Parathyroid adenoma (tissue), 2 donors: ENCODE results near the gene CDC14A.
"Not testable (repeated sequence)": the region's sequence is repeated elsewhere in the genome, so short reads cannot be mapped to it uniquely, and the experiment has no call there.

Source experiments
- H2AFZ ChIP-seq: fragments of 300-600 bp; sonication (generic); one replicate; pipeline ENCODE4 v1.7.0; 2017; ENCODE audit warnings: antibody characterized with exemption, mild to moderate bottlenecking
- H3K27ac ChIP-seq: fragments of 300-600 bp; sonication (generic); one replicate; pipeline ENCODE4 v1.7.0; 2017
- H3K27me3 ChIP-seq: fragments of 300-600 bp; sonication (generic); one replicate; pipeline ENCODE4 v1.7.0; 2017; ENCODE audit warnings: low read length; ENCODE audit not compliant: control insufficient read depth, insufficient read depth
- H3K36me3 ChIP-seq: fragments of 300-600 bp; sonication (generic); one replicate; pipeline ENCODE4 v1.7.0; 2017; ENCODE audit warnings: low read length; ENCODE audit not compliant: control insufficient read depth, insufficient read depth
- H3K4me1 ChIP-seq: fragments of 300-600 bp; sonication (generic); one replicate; pipeline ENCODE4 v1.7.0; 2017; ENCODE audit warnings: control low read depth
- H3K4me2 ChIP-seq: fragments of 300-600 bp; sonication (generic); one replicate; pipeline ENCODE4 v1.7.0; 2017; ENCODE audit warnings: low read length
- H3K4me3 ChIP-seq: fragments of 300-600 bp; sonication (generic); one replicate; pipeline ENCODE4 v1.7.0; 2017; ENCODE audit warnings: low read depth, low read length
- H3K79me2 ChIP-seq: fragments of 300-600 bp; sonication (generic); one replicate; pipeline ENCODE4 v1.7.0; 2017; ENCODE audit warnings: control low read depth
- H3K9ac ChIP-seq: fragments of 300-600 bp; sonication (generic); one replicate; pipeline ENCODE4 v1.7.0; 2017; ENCODE audit warnings: mild to moderate bottlenecking
- H3K9me3 ChIP-seq: fragments of 300-600 bp; sonication (generic); one replicate; pipeline ENCODE4 v1.7.0; 2017; ENCODE audit warnings: low read length; ENCODE audit not compliant: control insufficient read depth
- TF ChIP-seq, protein P1 (sequence below): fragments of 300-600 bp; sonication (generic); IDR thresholded peaks from one replicate; pipeline ENCODE4 v1.7.0; 2017; ENCODE audit warnings: antibody characterized with exemption, mild to moderate bottlenecking
- donor health status: primary hyperparathyroidism.

The CDC14A gene

DNA sequence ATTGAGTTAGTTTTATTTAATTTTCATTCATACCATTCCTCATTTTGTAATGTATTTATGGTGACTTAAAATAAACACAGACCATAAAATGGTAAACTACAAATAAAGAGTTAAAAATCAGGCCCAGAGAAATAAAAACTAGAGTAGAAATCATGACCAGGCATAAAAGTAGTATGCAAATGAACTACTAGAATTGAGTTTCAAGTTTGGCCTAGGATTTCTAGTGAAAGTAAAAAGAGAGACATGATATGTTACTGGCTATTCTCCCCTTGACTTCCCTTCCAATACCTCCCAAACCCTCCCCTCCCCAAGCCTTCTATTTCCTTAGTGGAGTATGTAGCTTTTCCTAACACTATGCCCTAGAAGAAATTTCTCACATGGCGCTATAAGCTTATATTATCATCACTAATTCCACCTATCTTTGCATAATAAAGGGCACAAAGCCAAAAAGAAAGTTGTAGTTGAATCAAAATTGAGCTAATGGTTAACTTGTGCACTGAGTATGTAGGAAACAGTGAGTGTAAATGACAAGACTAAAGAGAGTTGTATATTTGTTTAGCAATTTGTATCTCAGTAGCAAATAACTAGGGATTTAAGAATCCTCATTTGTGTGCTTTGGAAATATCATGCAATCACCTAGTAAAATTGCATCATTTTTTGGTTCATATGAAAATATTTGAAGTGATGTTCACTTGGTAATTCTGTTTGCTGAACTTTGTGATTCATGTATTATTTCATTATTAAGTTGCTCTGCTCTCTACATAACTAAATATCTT lies 29.7 kb upstream of the CDC14A start:
- no peak overlapping the region for H3K9ac ChIP-seq
- no peak overlapping the region for H3K4me2 ChIP-seq
- no peak overlapping the region for H3K4me3 ChIP-seq
- H2AFZ ChIP-seq = no peak overlapping the region
- TF ChIP-seq, protein P1, sequence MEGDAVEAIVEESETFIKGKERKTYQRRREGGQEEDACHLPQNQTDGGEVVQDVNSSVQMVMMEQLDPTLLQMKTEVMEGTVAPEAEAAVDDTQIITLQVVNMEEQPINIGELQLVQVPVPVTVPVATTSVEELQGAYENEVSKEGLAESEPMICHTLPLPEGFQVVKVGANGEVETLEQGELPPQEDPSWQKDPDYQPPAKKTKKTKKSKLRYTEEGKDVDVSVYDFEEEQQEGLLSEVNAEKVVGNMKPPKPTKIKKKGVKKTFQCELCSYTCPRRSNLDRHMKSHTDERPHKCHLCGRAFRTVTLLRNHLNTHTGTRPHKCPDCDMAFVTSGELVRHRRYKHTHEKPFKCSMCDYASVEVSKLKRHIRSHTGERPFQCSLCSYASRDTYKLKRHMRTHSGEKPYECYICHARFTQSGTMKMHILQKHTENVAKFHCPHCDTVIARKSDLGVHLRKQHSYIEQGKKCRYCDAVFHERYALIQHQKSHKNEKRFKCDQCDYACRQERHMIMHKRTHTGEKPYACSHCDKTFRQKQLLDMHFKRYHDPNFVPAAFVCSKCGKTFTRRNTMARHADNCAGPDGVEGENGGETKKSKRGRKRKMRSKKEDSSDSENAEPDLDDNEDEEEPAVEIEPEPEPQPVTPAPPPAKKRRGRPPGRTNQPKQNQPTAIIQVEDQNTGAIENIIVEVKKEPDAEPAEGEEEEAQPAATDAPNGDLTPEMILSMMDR = no peak
- H3K27ac ChIP-seq = no peak overlapping the region
- no peaks in the 10 kb centered on the region for H3K27me3 ChIP-seq
- no peaks in the 10 kb centered on the region for H3K4me1 ChIP-seq
- no peaks in the 10 kb centered on the region for H3K9me3 ChIP-seq
- no peaks in the 10 kb centered on the region for H3K79me2 ChIP-seq
- no peaks in the 10 kb centered on the region for H3K36me3 ChIP-seq

DNA sequence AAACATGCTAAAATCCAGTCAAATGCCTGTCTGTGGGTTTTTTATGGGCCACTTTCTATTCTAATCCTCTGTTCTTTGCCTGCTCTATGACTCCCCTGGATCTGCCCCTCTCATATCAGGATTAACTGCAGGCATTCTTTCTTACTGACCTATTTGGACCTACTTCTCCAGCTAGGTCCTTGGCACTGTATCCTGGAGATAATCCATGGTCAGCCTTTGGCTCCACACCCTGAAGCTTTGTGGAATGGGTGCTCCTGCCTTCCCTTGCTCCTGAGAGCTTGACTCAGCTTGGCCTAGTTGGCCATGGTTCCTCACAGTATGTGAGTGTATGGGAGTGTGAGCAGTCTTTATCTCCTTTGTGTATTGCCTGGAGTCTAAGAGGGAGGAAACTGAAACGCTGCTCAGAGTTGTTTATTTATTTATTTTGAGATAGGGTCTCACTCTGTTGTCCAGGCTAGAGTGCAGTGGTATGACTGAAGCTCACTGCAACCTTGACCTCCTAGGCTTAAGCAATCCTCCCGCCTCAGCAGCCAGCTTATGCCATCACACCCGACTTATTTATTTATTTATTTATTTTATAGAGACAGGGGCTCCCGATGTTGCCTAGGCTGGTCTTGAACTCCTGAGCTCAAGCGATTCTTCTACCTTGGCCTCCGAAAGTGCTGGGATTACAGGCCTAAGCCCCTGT lies 28.7 kb upstream of the CDC14A start:
- Histone ChIP-seq H3K9me3 (no peaks in the 10 kb centered on the region), H3K27ac (no peak overlapping the region), H3K4me3 (no peak overlapping the region), H3K9ac (no peak overlapping the region), H3K27me3 (no peaks in the 10 kb centered on the region), H2AFZ (no peak overlapping the region), H3K79me2 (no peaks in the 10 kb centered on the region), H3K4me2 (no peak overlapping the region), H3K36me3 (no peaks in the 10 kb centered on the region), H3K4me1 (no peaks in the 10 kb centered on the region)
- TF ChIP-seq, protein P1 = no peak

DNA sequence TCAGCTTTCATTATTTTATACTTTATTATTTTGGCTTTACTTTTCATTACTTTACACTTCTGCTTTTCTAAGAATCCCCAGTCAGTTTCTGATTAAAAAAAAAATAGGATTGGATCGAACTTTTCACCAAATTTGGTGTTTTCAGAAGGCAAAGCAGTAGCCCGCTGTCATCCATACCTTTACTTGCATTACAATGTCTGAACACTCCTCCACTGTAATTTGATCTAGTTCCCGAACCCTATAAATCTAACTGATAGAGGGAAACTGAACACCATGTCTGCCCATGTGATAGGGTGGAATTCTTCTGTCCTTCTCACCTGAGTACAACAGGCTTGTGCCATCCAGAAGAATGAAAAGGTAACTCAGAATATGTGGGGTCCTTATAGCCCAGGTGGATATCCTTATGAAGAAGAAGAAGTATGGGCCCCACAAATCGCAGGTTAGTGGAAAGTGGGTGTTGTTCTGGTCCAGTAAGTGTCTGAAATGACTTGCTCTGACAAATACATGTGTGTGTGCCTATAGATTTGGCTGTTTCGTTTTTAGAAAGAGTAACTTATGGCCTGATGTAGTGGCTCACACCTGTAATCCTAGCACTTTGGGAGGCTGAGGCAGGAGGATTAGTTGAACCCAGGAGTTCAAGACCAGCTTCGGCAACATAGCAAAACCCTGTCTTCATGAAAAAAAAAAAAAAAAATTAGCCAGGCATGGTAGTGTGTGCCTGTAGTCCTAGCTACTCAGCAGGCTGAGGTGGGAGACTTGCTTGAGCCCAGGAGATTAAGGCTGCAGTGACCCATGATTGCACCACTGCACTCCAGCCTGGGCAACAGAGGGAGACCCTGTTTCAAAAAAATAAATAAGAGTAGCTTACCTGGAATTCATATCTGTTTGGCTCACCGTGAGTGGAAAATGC lies 26.6 kb upstream of the CDC14A start:
- no peak overlapping the region for H3K4me2 ChIP-seq
- TF ChIP-seq, protein P1 = no peak
- H3K4me3 ChIP-seq = no peak overlapping the region
- H3K9me3 ChIP-seq = no peaks in the 10 kb centered on the region
- no peak overlapping the region for H3K27ac ChIP-seq
- no peaks in the 10 kb centered on the region for H3K27me3 ChIP-seq
- H3K4me1 ChIP-seq = no peaks in the 10 kb centered on the region
- H3K9ac ChIP-seq = no peak overlapping the region
- H3K79me2 ChIP-seq = no peaks in the 10 kb centered on the region
- H3K36me3 ChIP-seq = no peaks in the 10 kb centered on the region
- H2AFZ ChIP-seq = no peak overlapping the region

DNA sequence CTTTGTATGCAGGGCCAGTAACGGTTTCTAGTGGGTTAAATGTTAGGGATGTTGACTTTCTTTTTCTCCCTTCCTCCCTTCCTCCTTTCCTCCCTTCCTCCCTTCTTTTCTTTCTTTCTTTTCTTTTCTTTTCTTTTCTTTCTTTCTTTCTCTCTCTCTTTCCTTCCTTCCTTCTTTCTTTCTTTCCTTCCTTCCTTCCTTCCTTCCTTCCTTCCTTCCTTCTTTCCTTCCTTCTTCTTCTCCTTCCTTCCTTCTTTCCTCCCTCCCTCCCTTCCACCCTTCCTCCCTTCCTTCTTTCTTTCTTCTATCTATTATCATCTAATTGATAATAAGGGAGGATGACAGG lies 26.0 kb upstream of the CDC14A start:
- H3K27me3 ChIP-seq, H2AFZ ChIP-seq, H3K9ac ChIP-seq: not testable (repeated sequence)

DNA sequence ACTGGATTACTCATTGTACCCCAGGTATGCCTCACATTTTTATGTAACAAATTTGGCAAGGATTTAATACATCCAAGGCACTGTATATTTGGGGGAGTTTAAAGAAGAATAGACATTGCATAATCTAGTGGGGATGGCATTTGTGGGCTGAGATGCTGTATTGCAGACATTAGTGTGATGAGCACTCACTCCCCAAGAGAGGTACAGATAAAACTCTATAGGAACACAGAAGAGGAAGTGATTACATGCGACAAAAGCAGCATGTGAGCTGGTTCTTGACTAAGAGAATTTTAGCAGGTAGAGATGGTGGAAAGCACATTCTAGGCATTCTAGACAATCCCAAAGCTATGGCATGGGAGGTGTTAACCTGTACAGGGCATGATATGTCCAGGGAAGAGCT lies 24.2 kb upstream of the CDC14A start:
- no peaks in the 10 kb centered on the region for H3K27me3 ChIP-seq
- no peak overlapping the region for H3K4me2 ChIP-seq
- H3K9ac ChIP-seq = no peak overlapping the region
- H3K36me3 ChIP-seq = no peaks in the 10 kb centered on the region
- H3K27ac ChIP-seq = no peak overlapping the region
- no peaks in the 10 kb centered on the region for H3K9me3 ChIP-seq
- H3K4me1 ChIP-seq = no peaks in the 10 kb centered on the region
- H3K4me3 ChIP-seq = no peak overlapping the region
- TF ChIP-seq, protein P1 = no peak
- no peak overlapping the region for H2AFZ ChIP-seq
- no peaks in the 10 kb centered on the region for H3K79me2 ChIP-seq

More for the DNA sequence above, 26.0 kb upstream of the CDC14A start:
- not testable (repeated sequence) for H3K4me3 ChIP-seq, H3K27ac ChIP-seq, H3K4me2 ChIP-seq, H3K36me3 ChIP-seq, H3K4me1 ChIP-seq, H3K9me3 ChIP-seq, H3K79me2 ChIP-seq

DNA sequence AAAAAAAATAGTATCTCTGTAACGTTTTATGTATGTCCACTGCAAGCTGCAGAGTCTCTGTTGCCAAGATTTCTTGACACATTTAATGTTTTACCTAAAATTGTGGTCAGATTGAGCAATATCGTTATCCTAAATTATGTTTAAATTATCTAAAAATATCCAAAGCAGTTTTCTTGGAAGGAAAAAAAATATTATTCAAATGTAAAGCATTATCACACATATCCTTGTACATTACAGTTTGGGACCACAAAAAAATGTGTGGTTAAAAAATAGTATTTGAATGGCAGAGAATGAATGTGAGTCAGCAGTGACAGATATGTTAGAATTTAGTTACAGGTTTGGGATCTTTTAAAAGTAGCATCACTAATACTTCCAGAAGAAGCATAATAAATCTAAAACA lies 21.2 kb upstream of the CDC14A start:
- not testable (repeated sequence) for H2AFZ ChIP-seq, H3K27ac ChIP-seq, H3K9me3 ChIP-seq, H3K4me3 ChIP-seq, H3K9ac ChIP-seq, H3K79me2 ChIP-seq, H3K4me2 ChIP-seq, H3K27me3 ChIP-seq, H3K4me1 ChIP-seq, H3K36me3 ChIP-seq
